CD4-positive, CD25-positive, alpha-beta regulatory T cell (primary cell): ENCODE measurements around the gene MYO3B. TPM values are rescaled to one million over a fixed set of nuclear protein-coding genes. Genes with fewer than 3 reads are reported as not detected.

ENCODE experiments used
- ATAC-seq, 2 donors: fragments of 150-1000 bp; cut with Tn5 transposase; one replicate each; pipeline ENCODE4 v1.10.0; 2021; ENCODE audit warnings: low read depth in 2 of 2, moderate number of reproducible peaks in 2 of 2, moderate library complexity in 1 of 2
- DNase-seq, 3 donors: peaks; one replicate each; pipeline versions ENCODE4 v3.0.0 to v3.0.0-alpha.2; 2012 to 2022; ENCODE audit warnings: mixed read lengths in 1 of 3
- H3K27ac ChIP-seq: one replicate; pipeline ENCODE4 v1.7.0; 2013; ENCODE audit warnings: mild to moderate bottlenecking, low read length; ENCODE audit not compliant: insufficient read depth, poor library complexity, severe bottlenecking
- H3K27me3 ChIP-seq: one replicate; pipeline ENCODE4 v1.7.0; 2013; ENCODE audit warnings: low read length; ENCODE audit not compliant: control insufficient read depth, insufficient read depth
- H3K36me3 ChIP-seq: one replicate; pipeline ENCODE4 v1.7.0; 2013; ENCODE audit warnings: mild to moderate bottlenecking, low read length, moderate library complexity; ENCODE audit not compliant: control insufficient read depth, insufficient read depth
- H3K4me1 ChIP-seq: 2 replicates; pipeline ENCODE4 v1.7.0; 2013; ENCODE audit warnings: mild to moderate bottlenecking, low read length; ENCODE audit not compliant: insufficient read depth, control insufficient read depth, poor library complexity, severe bottlenecking
- H3K4me3 ChIP-seq: one replicate; pipeline ENCODE4 v1.7.0; 2013; ENCODE audit warnings: low read depth, mild to moderate bottlenecking, low read length, moderate library complexity
- H3K9me3 ChIP-seq, 2 experiments: 1 replicate in 1 of 2; 2 replicates in 1 of 2; pipeline ENCODE4 v1.7.0; 2013; ENCODE audit warnings: low read length in 2 of 2, mild to moderate bottlenecking in 1 of 2, moderate library complexity in 1 of 2; ENCODE audit not compliant: control insufficient read depth in 2 of 2
- H3K27ac Mint-ChIP-seq, 3 donors: one replicate each; pipeline ENCODE4 v1.8.0; 2020 to 2022; ENCODE audit warnings: mild to moderate bottlenecking in 3 of 3, mixed read lengths in 3 of 3, moderate library complexity in 2 of 3
- H3K27me3 Mint-ChIP-seq: one replicate; pipeline ENCODE4 v1.8.0; 2022; ENCODE audit warnings: mild to moderate bottlenecking, mixed read lengths
- H3K36me3 Mint-ChIP-seq: one replicate; pipeline ENCODE4 v1.8.0; 2020; ENCODE audit warnings: mixed read lengths
- H3K4me1 Mint-ChIP-seq, 4 donors: one replicate each; pipeline ENCODE4 v1.8.0; 2020 to 2022; ENCODE audit warnings: mixed read lengths in 4 of 4, mild to moderate bottlenecking in 1 of 4
- H3K4me3 Mint-ChIP-seq, 4 donors: one replicate each; pipeline ENCODE4 v1.8.0; 2020 to 2022; ENCODE audit warnings: mild to moderate bottlenecking in 4 of 4, mixed read lengths in 4 of 4, moderate library complexity in 3 of 4
- H3K9me3 Mint-ChIP-seq, 7 donors: one replicate each; pipeline ENCODE4 v1.8.0; 2020 to 2022; ENCODE audit warnings: mixed read lengths in 7 of 7, mild to moderate bottlenecking in 3 of 7, moderate library complexity in 2 of 7
- polyA plus RNA-seq, 4 donors: library from polyadenylated mRNA; unstranded; fragments of 300-500 nt; fragmentation: Illumina TruSeq; gene quantifications; one replicate each; pipeline ENCODE4 v1.2.3, GENCODE V29; 2021
- total RNA-seq: library from RNA; stranded (reverse); gene quantifications from one replicate; pipeline ENCODE4 v1.2.3, GENCODE V29; 2022

The MYO3B gene
- total and polyA plus RNA-seq, 5 donors from 2014 or later, result not detected

DNA sequence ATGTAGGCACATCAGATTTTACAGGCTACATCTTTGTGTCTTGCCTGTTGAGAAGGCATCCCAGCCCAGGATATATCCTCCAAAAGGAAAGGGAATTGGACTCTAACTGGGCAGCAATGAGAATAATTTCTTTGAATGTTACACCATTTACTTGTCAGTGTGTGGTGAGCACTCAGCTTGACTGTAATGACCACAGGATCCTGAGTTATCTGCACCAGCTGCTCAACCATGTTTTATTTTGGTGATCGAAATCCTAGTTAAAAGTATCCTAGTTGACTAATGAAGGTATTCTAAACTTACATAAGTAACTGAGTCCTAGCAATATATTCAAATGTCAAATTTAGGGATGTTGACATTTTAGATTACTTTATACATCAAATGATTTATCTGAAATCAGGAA is 123.0 kb downstream of the MYO3B start:
- no peak for ATAC-seq
- H3K9me3 ChIP-seq, result peaks cover 0 to 3% of the 10 kb centered on the region in 2 experiments

DNA sequence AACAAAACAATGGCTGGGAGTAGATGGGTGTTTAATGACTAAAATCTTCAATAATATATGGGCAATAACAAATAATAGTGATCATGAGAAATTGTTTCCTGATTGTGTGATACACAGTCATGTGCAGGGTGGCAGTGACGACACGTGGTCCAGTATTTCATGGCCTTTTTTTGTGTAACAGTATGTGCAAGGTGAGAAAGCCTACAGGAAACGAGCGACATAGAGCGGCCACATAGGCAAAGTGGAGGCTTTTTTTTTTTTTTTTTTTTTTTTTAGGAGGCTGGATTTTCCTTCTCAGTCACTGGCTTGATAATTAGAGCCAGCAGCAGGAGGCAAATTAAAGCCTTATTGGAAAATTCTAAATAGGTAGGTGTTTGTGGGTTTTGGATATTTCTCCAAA is 123.7 kb downstream of the MYO3B start:
- Mint-ChIP-seq H3K4me3 (no peak overlapping the region), H3K27ac (no peak overlapping the region), H3K27me3 (peaks cover 7% of the 10 kb centered on the region), H3K36me3 (no peaks in the 10 kb centered on the region), H3K9me3 (peaks cover 0 to 2% (median 0%) of the 10 kb centered on the region in 7 donors), H3K4me1 (no peaks in the 10 kb centered on the region)
- Histone ChIP-seq H3K9me3 (no peaks in the 10 kb centered on the region), H3K27me3 (no peaks in the 10 kb centered on the region), H3K4me1 (no peaks in the 10 kb centered on the region), H3K36me3 (no peaks in the 10 kb centered on the region), H3K4me3 (no peak overlapping the region), H3K27ac (no peak overlapping the region)
- ATAC-seq (no peak), DNase-seq (no peak)

More for the DNA sequence above, 123.0 kb downstream of the MYO3B start:
- no peaks in the 10 kb centered on the region for H3K36me3 ChIP-seq
- Mint-ChIP-seq H3K4me3 (no peak overlapping the region), H3K27me3 (peaks cover 7% of the 10 kb centered on the region), H3K4me1 (no peaks in the 10 kb centered on the region), H3K36me3 (no peaks in the 10 kb centered on the region), H3K9me3 (peaks cover 0 to 2% (median 0%) of the 10 kb centered on the region in 7 donors), H3K27ac (no peak overlapping the region)
- H3K4me1 ChIP-seq, result no peaks in the 10 kb centered on the region
- H3K4me3 ChIP-seq, result no peak overlapping the region
- H3K27ac ChIP-seq, result no peak overlapping the region
- no peak for DNase-seq
- H3K27me3 ChIP-seq, result no peaks in the 10 kb centered on the region

GRCh38 chr2:170305711-170306110 is 127.8 kb downstream of the MYO3B start:
- H3K27me3 Mint-ChIP-seq, result peaks cover 10% of the 10 kb centered on the region
- no peak overlapping the region for H3K27ac ChIP-seq
- H3K9me3 Mint-ChIP-seq, result peaks cover 0 to 1% (median 0%) of the 10 kb centered on the region in 7 donors
- no peak overlapping the region for H3K4me3 ChIP-seq
- no peaks in the 10 kb centered on the region for H3K4me1 Mint-ChIP-seq
- ATAC-seq (no peak), DNase-seq (no peak)
- H3K36me3 ChIP-seq, result no peaks in the 10 kb centered on the region
- H3K27ac Mint-ChIP-seq, result no peak overlapping the region
- H3K27me3 ChIP-seq, result no peaks in the 10 kb centered on the region
- H3K9me3 ChIP-seq, result no peaks in the 10 kb centered on the region
- no peaks in the 10 kb centered on the region for H3K4me1 ChIP-seq
- H3K36me3 Mint-ChIP-seq, result no peaks in the 10 kb centered on the region
- no peak overlapping the region for H3K4me3 Mint-ChIP-seq

GRCh38 chr2:170306293-170306873 is 128.4 kb downstream of the MYO3B start:
- no peak for DNase-seq
- Mint-ChIP-seq H3K27ac (no peak overlapping the region), H3K4me3 (no peak overlapping the region), H3K27me3 (peaks cover 10% of the 10 kb centered on the region), H3K36me3 (no peaks in the 10 kb centered on the region), H3K4me1 (no peaks in the 10 kb centered on the region), H3K9me3 (peaks cover 0 to 1% (median 0%) of the 10 kb centered on the region in 7 donors)
- Histone ChIP-seq H3K4me3 (no peak overlapping the region), H3K4me1 (no peaks in the 10 kb centered on the region), H3K27ac (no peak overlapping the region), H3K9me3 (no peaks in the 10 kb centered on the region), H3K36me3 (no peaks in the 10 kb centered on the region), H3K27me3 (no peaks in the 10 kb centered on the region)
- ATAC-seq, result no peak

DNA sequence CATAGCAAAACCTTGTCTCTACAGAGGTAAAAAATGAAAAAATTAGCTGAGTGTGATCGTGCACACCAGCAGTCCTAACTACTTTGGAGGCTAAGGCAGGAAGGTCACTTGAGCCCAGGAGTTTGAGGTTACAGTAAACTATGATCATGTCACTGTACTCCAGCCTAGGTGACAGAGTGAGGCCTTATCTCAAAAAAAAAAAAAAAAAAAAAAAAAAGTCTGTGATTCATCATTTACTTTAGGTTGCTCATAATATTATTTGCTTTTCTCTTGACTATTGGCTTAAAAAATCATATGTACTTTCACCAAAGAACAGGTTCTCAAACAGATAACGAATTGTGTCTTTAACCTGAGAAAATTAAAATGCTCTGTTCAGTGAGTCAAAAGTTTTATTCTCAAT is 129.1 kb downstream of the MYO3B start:
- Histone ChIP-seq H3K27me3 (no peaks in the 10 kb centered on the region), H3K9me3 (no peaks in the 10 kb centered on the region), H3K4me1 (no peaks in the 10 kb centered on the region), H3K4me3 (no peak overlapping the region), H3K36me3 (no peaks in the 10 kb centered on the region), H3K27ac (no peak overlapping the region)
- Mint-ChIP-seq H3K27me3 (peaks cover 15% of the 10 kb centered on the region), H3K4me3 (no peak overlapping the region), H3K27ac (no peak overlapping the region), H3K36me3 (no peaks in the 10 kb centered on the region), H3K9me3 (peaks cover 0 to 1% (median 0%) of the 10 kb centered on the region in 7 donors), H3K4me1 (no peaks in the 10 kb centered on the region)
- ATAC-seq, result no peak
- DNase-seq, result no peak

GRCh38 chr2:170307555-170308351 is 129.8 kb downstream of the MYO3B start:
- Histone ChIP-seq H3K27ac (no peak overlapping the region), H3K36me3 (no peaks in the 10 kb centered on the region), H3K4me1 (no peaks in the 10 kb centered on the region), H3K9me3 (no peaks in the 10 kb centered on the region), H3K4me3 (no peak overlapping the region), H3K27me3 (no peaks in the 10 kb centered on the region)
- ATAC-seq (no peak), DNase-seq (no peak)
- Mint-ChIP-seq H3K27ac (no peak overlapping the region), H3K36me3 (no peaks in the 10 kb centered on the region), H3K4me3 (no peak overlapping the region), H3K4me1 (no peaks in the 10 kb centered on the region), H3K27me3 (peaks cover 15% of the 10 kb centered on the region), H3K9me3 (peaks cover 0 to 1% (median 0%) of the 10 kb centered on the region in 7 donors)

DNA sequence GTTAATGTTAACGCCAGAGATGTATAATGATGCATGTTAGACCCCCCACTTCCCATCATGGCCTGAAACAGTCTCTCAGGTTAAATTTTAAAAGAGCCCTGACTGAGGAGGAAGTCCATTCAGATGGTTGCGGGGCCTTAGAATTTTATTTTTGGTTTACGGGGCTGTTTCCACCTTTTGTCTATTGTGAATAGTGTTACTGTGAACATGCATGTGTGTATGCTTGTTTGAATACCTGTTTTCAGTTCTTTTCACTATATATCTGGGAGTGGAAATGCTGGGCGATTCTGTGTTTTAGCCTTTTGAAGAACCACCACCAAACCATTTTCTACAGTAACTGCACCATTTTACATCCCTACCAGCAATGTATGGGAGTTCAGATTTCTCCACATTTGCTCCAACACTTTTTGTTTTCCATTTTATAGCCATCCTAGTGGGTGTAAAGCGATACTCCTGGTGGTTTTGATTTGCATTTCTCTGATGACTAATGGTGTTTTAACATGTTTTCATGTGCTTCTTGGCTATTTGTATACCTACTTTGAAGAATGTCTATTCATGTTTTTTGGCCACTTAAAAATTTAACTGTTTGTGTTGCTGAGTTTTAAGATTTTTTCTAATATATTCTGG is 133.0 kb downstream of the MYO3B start:
- H3K27me3 Mint-ChIP-seq, result peaks cover 15% of the 10 kb centered on the region

More for the DNA sequence above, 133.0 kb downstream of the MYO3B start:
- Mint-ChIP-seq H3K27ac (no peak overlapping the region), H3K9me3 (peaks cover 0 to 5% (median 0%) of the 10 kb centered on the region in 7 donors), H3K36me3 (no peaks in the 10 kb centered on the region), H3K4me3 (no peak overlapping the region), H3K4me1 (no peaks in the 10 kb centered on the region)
- Histone ChIP-seq H3K4me1 (no peaks in the 10 kb centered on the region), H3K9me3 (no peaks in the 10 kb centered on the region), H3K27me3 (no peaks in the 10 kb centered on the region), H3K36me3 (no peaks in the 10 kb centered on the region), H3K4me3 (no peak overlapping the region), H3K27ac (no peak overlapping the region)
- no peak for DNase-seq
- ATAC-seq, result no peak
